ENCODE data around the gene COL9A2.
A peak's percentile ranks its signal among the peaks of the same experiment; 100 is the strongest.

Gene COL9A2

DNA sequence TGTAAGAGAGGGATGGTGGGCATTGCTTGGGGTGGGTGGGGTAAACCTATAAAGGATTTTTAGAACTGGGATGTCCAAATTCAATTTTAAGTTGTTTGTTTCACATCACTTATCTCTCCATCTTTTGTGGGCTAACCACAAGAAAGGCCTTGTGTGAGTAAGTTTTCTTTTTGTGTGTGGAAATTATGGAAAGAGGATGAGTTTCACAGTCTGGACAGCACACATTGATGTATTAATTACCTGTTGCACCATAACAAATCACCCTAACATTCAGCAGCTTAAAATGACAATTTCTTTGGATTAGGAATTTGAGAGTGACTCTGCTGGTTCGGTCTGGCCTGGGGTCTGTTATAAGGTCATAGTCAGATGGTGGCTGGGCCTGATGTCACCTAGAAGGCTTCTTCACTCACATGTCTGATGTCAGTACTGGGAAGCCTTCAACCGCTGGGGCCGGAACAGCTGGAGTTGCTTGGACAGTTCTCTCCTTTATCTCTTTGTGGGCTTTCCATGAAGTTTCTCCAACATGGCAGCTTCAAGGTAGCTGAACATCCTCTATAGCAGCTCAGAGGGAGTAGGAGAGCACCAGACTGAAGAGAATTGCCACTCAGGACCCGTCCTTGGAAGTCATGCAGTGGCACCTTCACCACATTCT, 2.0 kb upstream of the COL9A2 start:
- H3K4me3 ChIP-seq (ENCODE audit: low read depth, low read length): no peak overlapping the region
- H3K4me2 ChIP-seq (ENCODE audit: low read length): no peak overlapping the region
- H3K36me3 ChIP-seq (ENCODE audit: control insufficient read depth, insufficient read depth, low read length): no peaks in the 10 kb centered on the region
- H3K79me2 ChIP-seq: no peaks in the 10 kb centered on the region
- H3K9ac ChIP-seq: no peak overlapping the region
- no peak overlapping the region for H2AFZ ChIP-seq
- no peaks in the 10 kb centered on the region for H3K4me1 ChIP-seq
- H3K27me3 ChIP-seq (ENCODE audit: control insufficient read depth, insufficient read depth, low read length): peaks cover 4% of the 10 kb centered on the region
- H3K27ac ChIP-seq: no peak overlapping the region
- no peak for TF ChIP-seq CTCF (IDR thresholded peaks at IDR 0.05)
- no peaks in the 10 kb centered on the region for H3K9me3 ChIP-seq (ENCODE audit: control insufficient read depth, low read length)

- Histone ChIP-seq H3K79me2 (no peaks in the 10 kb centered on the region), H3K27me3 (ENCODE audit: control insufficient read depth, insufficient read depth, low read length) (peaks cover 4% of the 10 kb centered on the region), H2AFZ (no peak overlapping the region), H3K4me2 (ENCODE audit: low read length) (no peak overlapping the region), H3K4me1 (no peaks in the 10 kb centered on the region), H3K4me3 (ENCODE audit: low read depth, low read length) (no peak overlapping the region), H3K27ac (no peak overlapping the region), H3K9ac (no peak overlapping the region), H3K9me3 (ENCODE audit: control insufficient read depth, low read length) (no peaks in the 10 kb centered on the region), H3K36me3 (ENCODE audit: control insufficient read depth, insufficient read depth, low read length) (no peaks in the 10 kb centered on the region)
- no peak for TF ChIP-seq CTCF (IDR thresholded peaks at IDR 0.05)
Observed at GRCh38 chr1:40318476-40318875, 1.4 kb upstream of the COL9A2 start.

- H3K4me3 ChIP-seq (ENCODE audit: low read depth, low read length): no peak overlapping the region
- H3K4me2 ChIP-seq (ENCODE audit: low read length): no peak overlapping the region
- no peaks in the 10 kb centered on the region for H3K4me1 ChIP-seq
- H3K36me3 ChIP-seq (ENCODE audit: control insufficient read depth, insufficient read depth, low read length): no peaks in the 10 kb centered on the region
- H3K9ac ChIP-seq: no peak overlapping the region
- H3K27ac ChIP-seq: no peak overlapping the region
- no peaks in the 10 kb centered on the region for H3K79me2 ChIP-seq
- TF ChIP-seq CTCF (IDR thresholded peaks at IDR 0.05): no peak
- no peaks in the 10 kb centered on the region for H3K9me3 ChIP-seq (ENCODE audit: control insufficient read depth, low read length)
- H2AFZ ChIP-seq: peak overlapping the region; percentile 84
- H3K27me3 ChIP-seq (ENCODE audit: control insufficient read depth, insufficient read depth, low read length): peaks cover 4% of the 10 kb centered on the region
Observed at GRCh38 chr1:40317394-40318074, 448 bp upstream of the COL9A2 start.

GRCh38 chr1:40315795-40316594, 1.1 kb downstream of the COL9A2 start:
- Histone ChIP-seq H3K27me3 (ENCODE audit: control insufficient read depth, insufficient read depth, low read length) (peaks cover 4% of the 10 kb centered on the region), H3K4me2 (ENCODE audit: low read length) (peak overlapping the region; percentile 62), H3K4me3 (ENCODE audit: low read depth, low read length) (peak overlapping the region; percentile 25), H3K36me3 (ENCODE audit: control insufficient read depth, insufficient read depth, low read length) (no peaks in the 10 kb centered on the region), H3K27ac (no peak overlapping the region), H2AFZ (peak overlapping the region; percentile 84), H3K79me2 (no peaks in the 10 kb centered on the region), H3K9me3 (ENCODE audit: control insufficient read depth, low read length) (no peaks in the 10 kb centered on the region), H3K4me1 (no peaks in the 10 kb centered on the region), H3K9ac (no peak overlapping the region)
- no peak for TF ChIP-seq CTCF (IDR thresholded peaks at IDR 0.05)
